Vagina (tissue), 2 donors: ENCODE measurements around the gene URI1.

Source experiments
- CTCF ChIP-seq, 3 experiments: fragments of 450-650 bp in 2 of 3; fragments of 200-600 bp in 1 of 3; sonication (generic) in 1 of 3; IDR thresholded peaks; one replicate each; pipeline ENCODE4 v1.5.1; 2017 to 2019; ENCODE audit warnings: antibody characterized with exemption in 3 of 3, mild to moderate bottlenecking in 2 of 3, moderate library complexity in 2 of 3
- POLR2A ChIP-seq, 2 donors: fragments of 450-650 bp; IDR thresholded peaks; one replicate each; pipeline ENCODE4 v1.6.1; 2017; ENCODE audit warnings: antibody characterized with exemption in 2 of 2, mild to moderate bottlenecking in 2 of 2, moderate library complexity in 2 of 2
- POLR2AphosphoS5 ChIP-seq, 2 donors: sonication (generic); formaldehyde crosslinking; IDR thresholded peaks; one replicate each; pipeline ENCODE4 v1.9.0; 2017; ENCODE audit warnings: antibody characterized with exemption in 2 of 2, mild to moderate bottlenecking in 2 of 2, low read depth in 1 of 2; ENCODE audit not compliant: insufficient read depth in 1 of 2

DNA sequence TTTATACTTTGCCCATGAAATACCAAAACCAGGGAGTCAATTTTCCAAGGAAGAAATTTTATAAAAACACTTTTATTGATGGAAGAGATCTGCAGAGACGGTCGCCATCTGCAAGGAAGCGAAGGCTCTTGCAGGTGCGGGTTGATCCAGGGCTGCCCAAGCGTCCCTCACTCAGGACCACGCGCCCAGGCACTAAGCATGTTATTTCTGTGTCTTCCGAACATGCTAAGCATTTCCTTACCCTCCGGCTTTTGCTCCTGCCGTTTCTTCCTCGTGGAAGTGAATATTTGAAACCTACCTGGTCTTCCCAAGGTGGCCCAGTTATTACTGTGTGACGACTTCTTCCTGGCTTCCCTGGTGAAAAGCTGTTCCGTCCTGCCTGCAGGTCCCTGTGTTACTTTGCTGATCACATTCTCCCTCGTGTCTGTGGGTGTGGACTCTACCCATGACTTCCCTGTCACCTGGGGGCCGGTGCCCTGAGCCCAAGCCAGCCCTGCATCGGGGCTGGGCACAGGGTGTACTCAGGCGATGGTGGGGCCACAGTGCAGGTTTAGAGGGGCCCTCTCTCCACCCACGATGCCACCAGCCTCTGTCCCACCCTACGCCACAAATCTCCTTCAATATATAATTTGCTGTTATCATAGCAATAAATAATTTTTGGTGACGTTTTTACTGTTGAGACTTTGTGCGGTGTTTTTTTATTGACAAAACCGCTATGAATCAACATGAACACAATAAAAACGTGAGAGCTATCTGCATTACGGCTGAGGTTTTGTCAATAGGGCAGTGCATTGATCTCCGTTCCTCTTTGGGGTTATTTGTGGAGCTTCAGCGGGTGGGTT is 119.4 kb downstream of the URI1 start:
- no peak for TF ChIP-seq CTCF (IDR thresholded peaks at IDR 0.05)
- TF ChIP-seq POLR2AphosphoS5 (IDR thresholded peaks at IDR 0.05; ENCODE audit: insufficient read depth in 1 of 2, low read depth in 1 of 2): no peak
- no peak for TF ChIP-seq POLR2A (IDR thresholded peaks at IDR 0.05)
